ENCODE measurements around the gene FAM217B. TPM values are rescaled to one million over a fixed set of nuclear protein-coding genes. Genes with fewer than 3 reads are reported as not detected.

Gene FAM217B
- total RNA-seq, 1 experiment from 2014 or later: 8.1 TPM

GRCh38 chr20:59895908-59896307 is 44.3 kb upstream of the FAM217B start:
- POLR2A ChIA-PET: no interaction called here

More at GRCh38 chr20:59895908-59896307, 44.3 kb upstream of the FAM217B start:
- Histone ChIP-seq H3K9me3 (ENCODE audit: control insufficient read depth in 1 of 2, insufficient read depth in 1 of 2, low read depth in 1 of 2, low read length in 2 of 2) (no peaks in the 10 kb centered on the region), H3K4me3 (replicated peaks in 1 of 2; ENCODE audit: low read depth in 1 of 2, low read length in 2 of 2) (no peak overlapping the region), H3K27me3 (ENCODE audit: insufficient read depth, low read length) (peaks cover 63% of the 10 kb centered on the region), H3K9ac (ENCODE audit: low read length) (no peak overlapping the region), H3K27ac (ENCODE audit: low read depth, low read length) (no peak overlapping the region), H3K4me2 (ENCODE audit: low read length) (no peak overlapping the region), H3K36me3 (ENCODE audit: control insufficient read depth in 1 of 2, insufficient read depth in 2 of 2, low read length in 2 of 2) (no peaks in the 10 kb centered on the region), H3K4me1 (ENCODE audit: control insufficient read depth in 1 of 2, insufficient read depth in 2 of 2, low read length in 2 of 2) (no peaks in the 10 kb centered on the region), H3K9me2 (ENCODE audit: insufficient read depth) (no peaks in the 10 kb centered on the region), H4K20me1 (ENCODE audit: insufficient read depth) (no peaks in the 10 kb centered on the region), H2AFZ (ENCODE audit: low read depth, low read length, poor library complexity, severe bottlenecking) (no peak overlapping the region), H3K79me2 (ENCODE audit: insufficient read depth, low read length) (no peaks in the 10 kb centered on the region)
- CTCF ChIA-PET: interaction anchor here (1.2 kb wide), 1 partner anchor 57 kb away, joined by 3 read pairs; no protein-coding TSS in a partner anchor
- TF ChIP-seq ELF1 (IDR thresholded peaks at IDR 0.05; ENCODE audit: borderline replicate concordance, low read depth) (no peak), POLR2AphosphoS5 (IDR thresholded peaks at IDR 0.05; ENCODE audit: low read depth, low read length) (no peak), JUND (IDR thresholded peaks at IDR 0.05) (no peak), CEBPB (IDR thresholded peaks at IDR 0.05; ENCODE audit: low read depth) (no peak), POLR2A (IDR thresholded peaks at IDR 0.05; ENCODE audit: borderline replicate concordance, extremely low read depth, insufficient read depth, insufficient read length) (no peak), ZNF274 (IDR thresholded peaks at IDR 0.05; ENCODE audit: low read depth, low read length) (no peak), YY1 (IDR thresholded peaks at IDR 0.05; ENCODE audit: extremely low read depth, insufficient replicate concordance, low read depth, low read length) (no peak), ZBTB33 (IDR thresholded peaks at IDR 0.05; ENCODE audit: extremely low read depth, insufficient replicate concordance, low read length) (no peak), MAX (IDR thresholded peaks at IDR 0.05) (no peak)
- DNase-seq (ENCODE audit: low read depth, low spot score) (no peak), ATAC-seq (no peak)
- RAD21 ChIA-PET (ENCODE audit: low non-redundant PET in 1 of 2, low total read pairs in 2 of 2, uncharacterized antibody in 2 of 2, unreplicated experiment in 2 of 2): no interaction called here
- BruUV-seq (replicated peaks): no TSS peak
- intact Hi-C loops (cut with micrococcal nuclease): no loop called here

Data from HCT116 (cell line).